Panc1 (cell line): Measurements from ENCODE around the gene KDM4B. TPM values are rescaled to one million over a fixed set of nuclear protein-coding genes. Genes with fewer than 3 reads are reported as not detected.

Experiments used
- ATAC-seq: fragments of 200-7000 bp; cut with Tn5 transposase; 2 replicates; pipeline ENCODE4 v1.9.1; 2020; ENCODE audit warnings: mild to moderate bottlenecking, moderate library complexity
- BruUV-seq: library from RNA; stranded (reverse); fragments of 400-500 nt; replicated peaks from 2 replicates; lab custom pipeline; 2021; lab: Mats Ljungman, UMichigan
- CTCF ChIA-PET: fragments of 300-600 bp; sonication (Branson Sonifier 250); formaldehyde crosslinking; loops from one replicate; lab custom pipeline; 2022; ENCODE audit warnings: antibody characterized with exemption; lab: Charles Lee
- POLR2A ChIA-PET: fragments of 300-600 bp; sonication (Branson Sonifier 250); formaldehyde crosslinking; loops from one replicate; lab custom pipeline; 2022; ENCODE audit warnings: antibody characterized with exemption; lab: Charles Lee
- DNase-seq: peaks from one replicate; pipeline ENCODE4 v3.0.0-alpha.2; 2010; ENCODE audit warnings: low read depth, low spot score
- H3K27ac ChIP-seq: 2 replicates; pipeline ENCODE4 v1.5.1; 2011; ENCODE audit warnings: mild to moderate bottlenecking, low read length, inconsistent platforms
- H3K27me3 ChIP-seq: fragments of 200-500 bp; sonication (Bioruptor generic); 2 replicates; pipeline ENCODE4 v1.6.0; 2014; ENCODE audit warnings: low read length, inconsistent platforms; ENCODE audit not compliant: control insufficient read depth, insufficient read depth
- H3K36me3 ChIP-seq: fragments of 200-500 bp; sonication (Bioruptor generic); 2 replicates; pipeline ENCODE4 v1.5.1; 2014; ENCODE audit warnings: inconsistent platforms, mild to moderate bottlenecking, low read length, moderate library complexity; ENCODE audit not compliant: control insufficient read depth, insufficient read depth
- H3K4me1 ChIP-seq: 2 replicates; pipeline ENCODE4 v1.5.1; 2011; ENCODE audit warnings: inconsistent platforms, mild to moderate bottlenecking, low read length, moderate library complexity; ENCODE audit not compliant: control insufficient read depth, insufficient read depth
- H3K4me3 ChIP-seq, 2 experiments: 2 replicates each; pipeline ENCODE4 v1.5.1; 2011 to 2012; ENCODE audit warnings: low read depth in 2 of 2, low read length in 2 of 2, mild to moderate bottlenecking in 2 of 2, inconsistent platforms in 1 of 2, moderate library complexity in 1 of 2
- H3K9me3 ChIP-seq: fragments of 200-500 bp; sonication (Bioruptor generic); 2 replicates; pipeline ENCODE4 v1.5.1; 2014; ENCODE audit warnings: low read depth, mild to moderate bottlenecking, inconsistent platforms, low read length, moderate library complexity; ENCODE audit not compliant: control insufficient read depth, insufficient read depth
- POLR2AphosphoS5 ChIP-seq: IDR thresholded peaks from 2 replicates; pipeline ENCODE4 v1.6.1; 2012; ENCODE audit warnings: mild to moderate bottlenecking, low read depth, low read length, moderate library complexity
- SIN3A ChIP-seq: IDR thresholded peaks from 2 replicates; pipeline ENCODE4 v1.6.1; 2012; ENCODE audit warnings: low read depth, mild to moderate bottlenecking, low read length, moderate library complexity, borderline replicate concordance; ENCODE audit not compliant: insufficient read depth
- TCF7L2 ChIP-seq: IDR thresholded peaks from 2 replicates; pipeline ENCODE4 v1.6.1; 2011; ENCODE audit warnings: mild to moderate bottlenecking, low read depth, low read length, inconsistent platforms
- in situ Hi-C: cut with HindIII; loops from 2 replicates; pipeline ENCODE4 v1.10.0; 2016; ENCODE audit warnings: low sequenced_read_pairs, low pct_unique_long_range_greater_than_20kb
- intact Hi-C: fragments of 100-400 bp; cut with micrococcal nuclease; formaldehyde crosslinking; loops from one replicate; pipeline ENCODE4 v1.10.0; 2022; ENCODE audit not compliant: unreplicated experiment
- total RNA-seq: library from RNA; stranded (reverse); gene quantifications from one replicate; pipeline ENCODE4 v1.2.1, GENCODE V29; 2021; ENCODE audit not compliant: unreplicated experiment
- TF ChIP-seq, protein P1 (sequence below): fragments of 450-650 bp; IDR thresholded peaks from 2 replicates; pipeline ENCODE4 v1.5.1; 2017; ENCODE audit warnings: mild to moderate bottlenecking
- TF ChIP-seq, protein P2 (sequence below), 2 experiments: IDR thresholded peaks; 2 replicates each; pipeline ENCODE4 v1.6.1; 2011 to 2012; ENCODE audit warnings: low read depth in 2 of 2, control low read depth in 1 of 2, low read length in 1 of 2, mild to moderate bottlenecking in 1 of 2, moderate library complexity in 1 of 2; ENCODE audit not compliant: insufficient read depth in 1 of 2

The KDM4B gene
- total RNA-seq, 1 experiment from 2014 or later: 18.4 TPM

DNA sequence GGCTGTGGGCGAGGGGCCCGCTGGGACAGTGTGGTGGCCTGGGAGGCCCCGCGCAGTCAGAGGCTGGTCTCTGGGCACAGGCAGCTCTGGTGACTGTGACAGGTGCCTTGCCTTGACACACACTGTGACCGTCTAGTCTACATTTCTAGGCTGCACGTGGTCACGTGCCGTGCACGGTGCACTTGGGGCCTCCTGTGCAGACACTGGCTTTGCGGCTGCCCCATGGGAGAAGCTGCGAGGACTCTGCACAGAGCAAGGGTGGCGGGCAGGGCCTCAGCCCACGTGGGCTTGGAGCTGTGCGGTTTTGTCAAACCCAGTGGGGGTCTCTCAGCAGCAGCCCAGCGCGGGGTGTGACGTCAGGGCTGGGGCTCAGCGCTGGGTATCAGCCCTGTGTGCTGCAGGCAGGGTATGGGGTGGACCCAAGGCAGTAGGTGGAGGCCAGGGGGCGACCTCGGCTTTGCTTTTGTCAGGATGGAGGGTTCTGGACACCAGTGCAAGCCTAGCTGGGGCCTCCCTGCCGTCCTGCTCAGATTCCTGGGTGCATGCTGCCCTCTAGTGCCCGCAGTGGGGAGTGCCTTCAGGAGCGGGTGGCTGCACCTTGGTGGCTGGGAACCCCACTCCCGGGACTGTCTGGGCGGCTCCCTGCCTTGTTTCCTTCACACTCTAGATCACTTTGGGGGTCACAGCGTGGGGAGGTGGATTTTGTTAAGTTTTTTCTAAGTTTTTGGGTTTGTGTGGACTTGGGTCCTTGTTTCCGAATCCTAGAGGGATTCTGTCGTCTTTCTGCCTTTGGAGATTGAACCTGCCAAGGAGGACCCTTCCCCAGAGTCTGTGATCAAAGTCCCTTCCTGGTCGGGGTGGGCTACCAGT, 62.6 kb downstream of the KDM4B start:
- no TSS peak for BruUV-seq
- ATAC-seq (peak; percentile 92), DNase-seq (peak; percentile 50)
- Histone ChIP-seq H3K36me3 (no peaks in the 10 kb centered on the region), H3K4me1 (no peaks in the 10 kb centered on the region), H3K27me3 (no peaks in the 10 kb centered on the region), H3K9me3 (no peaks in the 10 kb centered on the region), H3K4me3 (no peak overlapping the region), H3K27ac (no peak overlapping the region)
- intact Hi-C loops (loop anchor here (5.0 to 10.0 kb wide), 2 partner anchors 57 to 159 kb away; no protein-coding TSS in a partner anchor), in situ Hi-C loops (no loop called here)
- ChIA-PET POLR2A (interaction anchor here (0.6 kb wide), 1 partner anchor 38 kb away, joined by 5 read pairs; no protein-coding TSS in a partner anchor), CTCF (interaction anchor here (0.6 to 1.6 kb wide), 6 partner anchors 24 to 120 kb away, joined by 3 to 6 read pairs (median 4); no protein-coding TSS in a partner anchor)
- no peak for TF ChIP-seq SIN3A
- TF ChIP-seq, protein P1, sequence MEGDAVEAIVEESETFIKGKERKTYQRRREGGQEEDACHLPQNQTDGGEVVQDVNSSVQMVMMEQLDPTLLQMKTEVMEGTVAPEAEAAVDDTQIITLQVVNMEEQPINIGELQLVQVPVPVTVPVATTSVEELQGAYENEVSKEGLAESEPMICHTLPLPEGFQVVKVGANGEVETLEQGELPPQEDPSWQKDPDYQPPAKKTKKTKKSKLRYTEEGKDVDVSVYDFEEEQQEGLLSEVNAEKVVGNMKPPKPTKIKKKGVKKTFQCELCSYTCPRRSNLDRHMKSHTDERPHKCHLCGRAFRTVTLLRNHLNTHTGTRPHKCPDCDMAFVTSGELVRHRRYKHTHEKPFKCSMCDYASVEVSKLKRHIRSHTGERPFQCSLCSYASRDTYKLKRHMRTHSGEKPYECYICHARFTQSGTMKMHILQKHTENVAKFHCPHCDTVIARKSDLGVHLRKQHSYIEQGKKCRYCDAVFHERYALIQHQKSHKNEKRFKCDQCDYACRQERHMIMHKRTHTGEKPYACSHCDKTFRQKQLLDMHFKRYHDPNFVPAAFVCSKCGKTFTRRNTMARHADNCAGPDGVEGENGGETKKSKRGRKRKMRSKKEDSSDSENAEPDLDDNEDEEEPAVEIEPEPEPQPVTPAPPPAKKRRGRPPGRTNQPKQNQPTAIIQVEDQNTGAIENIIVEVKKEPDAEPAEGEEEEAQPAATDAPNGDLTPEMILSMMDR: peak; percentile 88

DNA sequence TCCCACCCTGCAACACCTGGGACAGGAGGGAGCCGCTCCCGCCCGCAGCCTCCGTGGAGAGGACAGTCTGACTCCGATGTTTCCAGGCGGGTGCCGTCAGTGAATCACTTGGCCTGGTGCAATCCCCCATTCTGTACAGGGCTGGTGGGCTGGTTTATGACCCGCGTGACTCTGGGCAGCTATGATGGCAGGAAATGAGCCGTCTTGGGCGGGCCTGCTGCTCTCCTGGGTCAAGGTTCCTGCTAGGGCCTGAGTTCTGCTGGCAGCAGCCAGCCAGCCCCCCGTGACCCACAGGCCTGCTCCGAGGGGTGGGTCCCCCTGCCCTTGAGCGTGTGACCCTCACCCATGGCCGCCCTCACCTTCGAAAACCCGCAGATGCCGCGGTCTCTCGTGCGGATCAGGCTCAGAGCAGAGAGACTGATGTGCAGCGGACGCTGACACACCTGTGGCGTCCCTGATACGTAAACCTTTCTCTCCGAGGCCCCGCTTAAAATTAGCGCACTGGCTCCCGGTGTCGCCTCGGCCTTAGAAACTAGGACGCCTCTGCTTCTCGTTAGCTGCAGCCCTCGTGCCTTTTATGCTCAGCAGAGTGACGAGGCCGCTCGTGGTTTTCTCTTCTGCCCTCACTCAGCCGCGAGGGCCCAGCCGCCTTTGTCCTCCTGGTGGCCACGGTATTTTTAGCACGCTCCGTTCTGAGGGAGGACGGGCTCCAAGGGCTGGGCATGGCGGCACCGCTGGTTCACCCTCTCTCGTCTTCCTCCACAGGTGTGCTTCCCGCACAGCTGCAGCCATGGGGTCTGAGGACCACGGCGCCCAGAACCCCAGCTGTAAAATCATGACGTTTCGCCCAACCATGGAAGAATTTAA, 63.4 kb downstream of the KDM4B start:
- H3K27me3 ChIP-seq: no peaks in the 10 kb centered on the region
- ChIA-PET CTCF (interaction anchor here (0.7 to 1.5 kb wide), 5 partner anchors 60 to 215 kb away, joined by 3 to 5 read pairs (median 4); no protein-coding TSS in a partner anchor), POLR2A (interaction anchor here (0.6 kb wide), 1 partner anchor 39 kb away, joined by 5 read pairs; no protein-coding TSS in a partner anchor)
- no peak for ATAC-seq
- TF ChIP-seq SIN3A: no peak
- no peak for TF ChIP-seq POLR2AphosphoS5
- TF ChIP-seq, protein P2, sequence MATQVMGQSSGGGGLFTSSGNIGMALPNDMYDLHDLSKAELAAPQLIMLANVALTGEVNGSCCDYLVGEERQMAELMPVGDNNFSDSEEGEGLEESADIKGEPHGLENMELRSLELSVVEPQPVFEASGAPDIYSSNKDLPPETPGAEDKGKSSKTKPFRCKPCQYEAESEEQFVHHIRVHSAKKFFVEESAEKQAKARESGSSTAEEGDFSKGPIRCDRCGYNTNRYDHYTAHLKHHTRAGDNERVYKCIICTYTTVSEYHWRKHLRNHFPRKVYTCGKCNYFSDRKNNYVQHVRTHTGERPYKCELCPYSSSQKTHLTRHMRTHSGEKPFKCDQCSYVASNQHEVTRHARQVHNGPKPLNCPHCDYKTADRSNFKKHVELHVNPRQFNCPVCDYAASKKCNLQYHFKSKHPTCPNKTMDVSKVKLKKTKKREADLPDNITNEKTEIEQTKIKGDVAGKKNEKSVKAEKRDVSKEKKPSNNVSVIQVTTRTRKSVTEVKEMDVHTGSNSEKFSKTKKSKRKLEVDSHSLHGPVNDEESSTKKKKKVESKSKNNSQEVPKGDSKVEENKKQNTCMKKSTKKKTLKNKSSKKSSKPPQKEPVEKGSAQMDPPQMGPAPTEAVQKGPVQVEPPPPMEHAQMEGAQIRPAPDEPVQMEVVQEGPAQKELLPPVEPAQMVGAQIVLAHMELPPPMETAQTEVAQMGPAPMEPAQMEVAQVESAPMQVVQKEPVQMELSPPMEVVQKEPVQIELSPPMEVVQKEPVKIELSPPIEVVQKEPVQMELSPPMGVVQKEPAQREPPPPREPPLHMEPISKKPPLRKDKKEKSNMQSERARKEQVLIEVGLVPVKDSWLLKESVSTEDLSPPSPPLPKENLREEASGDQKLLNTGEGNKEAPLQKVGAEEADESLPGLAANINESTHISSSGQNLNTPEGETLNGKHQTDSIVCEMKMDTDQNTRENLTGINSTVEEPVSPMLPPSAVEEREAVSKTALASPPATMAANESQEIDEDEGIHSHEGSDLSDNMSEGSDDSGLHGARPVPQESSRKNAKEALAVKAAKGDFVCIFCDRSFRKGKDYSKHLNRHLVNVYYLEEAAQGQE (IDR thresholded peaks at IDR 0.05; ENCODE audit: insufficient read depth in 1 of 2, low read depth in 2 of 2, low read length in 1 of 2): no peak
- TF ChIP-seq TCF7L2: no peak
- no peaks in the 10 kb centered on the region for H3K36me3 ChIP-seq
- DNase-seq: no peak
- BruUV-seq: no TSS peak
- in situ Hi-C loops (no loop called here), intact Hi-C loops (loop anchor here (5.0 to 10.0 kb wide), 2 partner anchors 58 to 160 kb away; no protein-coding TSS in a partner anchor)
- H3K27ac ChIP-seq: no peak overlapping the region
- no peaks in the 10 kb centered on the region for H3K9me3 ChIP-seq
- no peak overlapping the region for H3K4me3 ChIP-seq
- no peaks in the 10 kb centered on the region for H3K4me1 ChIP-seq
